NT2/D1 (cell line): Measurements from ENCODE around the gene BCL11B.

ENCODE experiments used
- DNase-seq: peaks from one replicate; pipeline ENCODE4 v3.0.0-alpha.2; 2011; ENCODE audit warnings: low read depth, low spot score
- H3K27me3 ChIP-seq: 2 replicates; pipeline ENCODE4 v1.6.0; 2011; ENCODE audit warnings: mild to moderate bottlenecking; ENCODE audit not compliant: insufficient read length, insufficient read depth
- H3K36me3 ChIP-seq: 2 replicates; pipeline ENCODE4 v1.6.1; 2011; ENCODE audit warnings: mild to moderate bottlenecking, low read length, mixed read lengths; ENCODE audit not compliant: insufficient read depth, insufficient read length
- H3K4me1 ChIP-seq: 2 replicates; pipeline ENCODE4 v1.5.1; 2011; ENCODE audit not compliant: insufficient read depth, insufficient read length
- H3K4me3 ChIP-seq: 2 replicates; pipeline ENCODE4 v1.5.1; 2011; ENCODE audit warnings: low read depth; ENCODE audit not compliant: insufficient read length
- H3K9ac ChIP-seq: 2 replicates; pipeline ENCODE4 v1.6.0; 2011; ENCODE audit warnings: low read depth; ENCODE audit not compliant: insufficient read length
- H3K9me3 ChIP-seq: 2 replicates; pipeline ENCODE4 v1.5.1; 2011; ENCODE audit warnings: mild to moderate bottlenecking, low read length; ENCODE audit not compliant: insufficient read depth
- SUZ12 ChIP-seq: IDR thresholded peaks from 2 replicates; pipeline ENCODE4 v1.6.1; 2011; ENCODE audit not compliant: insufficient read length, insufficient read depth; ENCODE audit errors: extremely low read depth
- YY1 ChIP-seq: IDR thresholded peaks from 2 replicates; pipeline ENCODE4 v1.6.1; 2011; ENCODE audit not compliant: insufficient read length, insufficient read depth
- ZNF274 ChIP-seq: IDR thresholded peaks from 2 replicates; pipeline ENCODE4 v1.6.1; 2011; ENCODE audit warnings: mild to moderate bottlenecking, low read depth, low read length

The BCL11B gene

GRCh38 chr14:99210333-99210732 is 61.7 kb downstream of the BCL11B start:
- DNase-seq: no peak
- Histone ChIP-seq H3K4me1 (no peaks in the 10 kb centered on the region), H3K9ac (no peak overlapping the region), H3K4me3 (no peak overlapping the region), H3K36me3 (no peaks in the 10 kb centered on the region), H3K9me3 (no peaks in the 10 kb centered on the region), H3K27me3 (no peaks in the 10 kb centered on the region)
- TF ChIP-seq ZNF274 (no peak), YY1 (no peak), SUZ12 (no peak)

- DNase-seq: no peak
- H3K27me3 ChIP-seq: no peaks in the 10 kb centered on the region
- no peak overlapping the region for H3K4me3 ChIP-seq
- H3K36me3 ChIP-seq: no peaks in the 10 kb centered on the region
- no peaks in the 10 kb centered on the region for H3K4me1 ChIP-seq
- no peak overlapping the region for H3K9ac ChIP-seq
- no peaks in the 10 kb centered on the region for H3K9me3 ChIP-seq
- TF ChIP-seq YY1 (no peak), SUZ12 (no peak), ZNF274 (no peak)
Observed at GRCh38 chr14:99209409-99209808, 62.6 kb downstream of the BCL11B start.

GRCh38 chr14:99208318-99208717 is 63.7 kb downstream of the BCL11B start:
- no peak for DNase-seq
- TF ChIP-seq YY1 (no peak), ZNF274 (no peak), SUZ12 (no peak)
- Histone ChIP-seq H3K4me3 (no peak overlapping the region), H3K36me3 (no peaks in the 10 kb centered on the region), H3K9ac (no peak overlapping the region), H3K9me3 (no peaks in the 10 kb centered on the region), H3K4me1 (no peaks in the 10 kb centered on the region), H3K27me3 (no peaks in the 10 kb centered on the region)

- H3K9me3 ChIP-seq: no peaks in the 10 kb centered on the region
- no peaks in the 10 kb centered on the region for H3K36me3 ChIP-seq
- DNase-seq: no peak
- no peak overlapping the region for H3K9ac ChIP-seq
- TF ChIP-seq YY1: no peak
- TF ChIP-seq ZNF274: no peak
- no peak for TF ChIP-seq SUZ12
- H3K4me3 ChIP-seq: no peak overlapping the region
- no peaks in the 10 kb centered on the region for H3K4me1 ChIP-seq
- H3K27me3 ChIP-seq: no peaks in the 10 kb centered on the region
Observed at GRCh38 chr14:99207456-99207855, 64.5 kb downstream of the BCL11B start.

GRCh38 chr14:99206090-99206489 is 65.9 kb downstream of the BCL11B start:
- H3K4me3 ChIP-seq: no peak overlapping the region
- no peaks in the 10 kb centered on the region for H3K36me3 ChIP-seq
- no peaks in the 10 kb centered on the region for H3K9me3 ChIP-seq
- H3K4me1 ChIP-seq: no peaks in the 10 kb centered on the region
- H3K27me3 ChIP-seq: no peaks in the 10 kb centered on the region
- TF ChIP-seq ZNF274: no peak
- TF ChIP-seq SUZ12: no peak
- DNase-seq: no peak
- H3K9ac ChIP-seq: no peak overlapping the region

GRCh38 chr14:99205086-99205688 is 66.8 kb downstream of the BCL11B start:
- Histone ChIP-seq H3K9me3 (no peaks in the 10 kb centered on the region), H3K4me1 (no peaks in the 10 kb centered on the region), H3K27me3 (no peaks in the 10 kb centered on the region), H3K4me3 (no peak overlapping the region), H3K36me3 (no peaks in the 10 kb centered on the region), H3K9ac (no peak overlapping the region)
- DNase-seq: no peak
- TF ChIP-seq ZNF274: no peak
- TF ChIP-seq YY1: no peak
- no peak for TF ChIP-seq SUZ12

GRCh38 chr14:99203801-99204200 is 68.2 kb downstream of the BCL11B start:
- no peak for DNase-seq
- Histone ChIP-seq H3K9ac (no peak overlapping the region), H3K9me3 (no peaks in the 10 kb centered on the region), H3K36me3 (no peaks in the 10 kb centered on the region), H3K4me1 (no peaks in the 10 kb centered on the region), H3K4me3 (no peak overlapping the region), H3K27me3 (no peaks in the 10 kb centered on the region)
- TF ChIP-seq YY1 (no peak), SUZ12 (no peak), ZNF274 (no peak)
